Measurements from ENCODE around the gene INTS12.

DNA sequence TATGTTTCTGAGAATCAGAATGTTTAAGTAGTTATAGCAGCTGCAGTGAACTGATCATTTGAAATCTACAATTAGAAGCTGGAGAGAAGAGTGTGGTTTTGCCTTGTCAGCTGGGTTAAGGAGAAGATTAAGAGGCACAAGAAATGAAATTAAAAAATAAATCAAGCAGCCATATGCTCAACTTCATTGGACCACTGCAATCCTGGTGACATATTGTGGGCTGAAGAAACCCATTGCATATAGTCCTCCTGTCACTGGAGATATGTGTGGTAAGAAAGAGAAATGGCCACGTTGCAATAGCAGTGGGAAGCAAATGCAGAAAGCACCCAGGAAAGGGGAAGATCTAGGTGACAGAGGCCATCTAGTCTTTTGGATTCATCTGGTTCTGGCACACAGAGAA, 63.0 kb downstream of the INTS12 start:
- TF ChIP-seq CTCF (conservative IDR thresholded peaks at IDR 0.05 in 1 of 2, IDR thresholded peaks at IDR 0.05 in 1 of 2; ENCODE audit: extremely low read depth in 1 of 2, insufficient read depth in 1 of 2, low read depth in 1 of 2, low read length in 2 of 2), result no peak
- no peak for TF ChIP-seq EZH2 (IDR thresholded peaks at IDR 0.05; ENCODE audit: borderline replicate concordance, low read length)
